ENCODE results near the gene BACH2. TPM values are rescaled to one million over a fixed set of nuclear protein-coding genes. Genes with fewer than 3 reads are reported as not detected.

Gene BACH2
- total and polyA plus RNA-seq, 2 donors (not counting 1 experiment from before 2014, with no cell fraction given) = 2.2 to 2.6 TPM

GRCh38 chr6:90008908-90009501 is 287.6 kb downstream of the BACH2 start:
- no peak overlapping the region for H3K27ac ChIP-seq (ENCODE audit: insufficient read depth, low read length)
- TF ChIP-seq, protein P1, sequence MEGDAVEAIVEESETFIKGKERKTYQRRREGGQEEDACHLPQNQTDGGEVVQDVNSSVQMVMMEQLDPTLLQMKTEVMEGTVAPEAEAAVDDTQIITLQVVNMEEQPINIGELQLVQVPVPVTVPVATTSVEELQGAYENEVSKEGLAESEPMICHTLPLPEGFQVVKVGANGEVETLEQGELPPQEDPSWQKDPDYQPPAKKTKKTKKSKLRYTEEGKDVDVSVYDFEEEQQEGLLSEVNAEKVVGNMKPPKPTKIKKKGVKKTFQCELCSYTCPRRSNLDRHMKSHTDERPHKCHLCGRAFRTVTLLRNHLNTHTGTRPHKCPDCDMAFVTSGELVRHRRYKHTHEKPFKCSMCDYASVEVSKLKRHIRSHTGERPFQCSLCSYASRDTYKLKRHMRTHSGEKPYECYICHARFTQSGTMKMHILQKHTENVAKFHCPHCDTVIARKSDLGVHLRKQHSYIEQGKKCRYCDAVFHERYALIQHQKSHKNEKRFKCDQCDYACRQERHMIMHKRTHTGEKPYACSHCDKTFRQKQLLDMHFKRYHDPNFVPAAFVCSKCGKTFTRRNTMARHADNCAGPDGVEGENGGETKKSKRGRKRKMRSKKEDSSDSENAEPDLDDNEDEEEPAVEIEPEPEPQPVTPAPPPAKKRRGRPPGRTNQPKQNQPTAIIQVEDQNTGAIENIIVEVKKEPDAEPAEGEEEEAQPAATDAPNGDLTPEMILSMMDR (conservative IDR thresholded peaks at IDR 0.05 in 1 of 2, IDR thresholded peaks at IDR 0.05 in 1 of 2; ENCODE audit: low read depth in 1 of 2, low read length in 2 of 2) = no peak
- TF ChIP-seq EZH2 (IDR thresholded peaks at IDR 0.05; ENCODE audit: low read length, missing control alignments) = no peak
- H3K4me1 ChIP-seq (ENCODE audit: control insufficient read depth, extremely low read depth, insufficient read depth, low read length) = peaks cover 3% of the 10 kb centered on the region
- no peak overlapping the region for H2AFZ ChIP-seq (ENCODE audit: low read length)
- DNase-seq (ENCODE audit: low read depth in 2 of 2) = peak; percentile 35 to 87
- no peaks in the 10 kb centered on the region for H3K27me3 ChIP-seq (ENCODE audit: control insufficient read depth, insufficient read depth, low read length)
- H3K79me2 ChIP-seq (ENCODE audit: control insufficient read depth, insufficient read depth, low read length) = no peaks in the 10 kb centered on the region
- H3K9me3 ChIP-seq (ENCODE audit: control insufficient read depth, insufficient read depth, low read depth, low read length) = no peaks in the 10 kb centered on the region
- H4K20me1 ChIP-seq (ENCODE audit: control insufficient read depth, extremely low read depth, insufficient read depth, low read length) = no peaks in the 10 kb centered on the region
- no peak overlapping the region for H3K4me3 ChIP-seq (replicated peaks in 1 of 4; ENCODE audit: control extremely low read depth in 1 of 4, insufficient read depth in 1 of 4, low read depth in 3 of 4, low read length in 4 of 4)
- H3K4me2 ChIP-seq (ENCODE audit: extremely low read depth, insufficient read depth, low read length) = peak overlapping the region; percentile 45
- no peak overlapping the region for H3K9ac ChIP-seq (ENCODE audit: insufficient read depth, low read length)
- no peaks in the 10 kb centered on the region for H3K36me3 ChIP-seq (ENCODE audit: control insufficient read depth, insufficient read depth, low read length)

GRCh38 chr6:90008189-90008907 is 288.3 kb downstream of the BACH2 start:
- Histone ChIP-seq H3K9me3 (ENCODE audit: control insufficient read depth, insufficient read depth, low read depth, low read length) (no peaks in the 10 kb centered on the region), H3K36me3 (ENCODE audit: control insufficient read depth, insufficient read depth, low read length) (no peaks in the 10 kb centered on the region), H3K9ac (ENCODE audit: insufficient read depth, low read length) (no peak overlapping the region), H3K4me2 (ENCODE audit: extremely low read depth, insufficient read depth, low read length) (peak overlapping the region; percentile 45), H2AFZ (ENCODE audit: low read length) (no peak overlapping the region), H3K79me2 (ENCODE audit: control insufficient read depth, insufficient read depth, low read length) (no peaks in the 10 kb centered on the region), H3K27ac (ENCODE audit: insufficient read depth, low read length) (no peak overlapping the region), H4K20me1 (ENCODE audit: control insufficient read depth, extremely low read depth, insufficient read depth, low read length) (no peaks in the 10 kb centered on the region), H3K4me1 (ENCODE audit: control insufficient read depth, extremely low read depth, insufficient read depth, low read length) (peaks cover 3% of the 10 kb centered on the region), H3K27me3 (ENCODE audit: control insufficient read depth, insufficient read depth, low read length) (no peaks in the 10 kb centered on the region), H3K4me3 (replicated peaks in 1 of 4; ENCODE audit: control extremely low read depth in 1 of 4, insufficient read depth in 1 of 4, low read depth in 3 of 4, low read length in 4 of 4) (no peak overlapping the region)
- no peak for DNase-seq (ENCODE audit: low read depth in 2 of 2)
- TF ChIP-seq, protein P1 (conservative IDR thresholded peaks at IDR 0.05 in 1 of 2, IDR thresholded peaks at IDR 0.05 in 1 of 2; ENCODE audit: low read depth in 1 of 2, low read length in 2 of 2) = no peak
- no peak for TF ChIP-seq EZH2 (IDR thresholded peaks at IDR 0.05; ENCODE audit: low read length, missing control alignments)

DNA sequence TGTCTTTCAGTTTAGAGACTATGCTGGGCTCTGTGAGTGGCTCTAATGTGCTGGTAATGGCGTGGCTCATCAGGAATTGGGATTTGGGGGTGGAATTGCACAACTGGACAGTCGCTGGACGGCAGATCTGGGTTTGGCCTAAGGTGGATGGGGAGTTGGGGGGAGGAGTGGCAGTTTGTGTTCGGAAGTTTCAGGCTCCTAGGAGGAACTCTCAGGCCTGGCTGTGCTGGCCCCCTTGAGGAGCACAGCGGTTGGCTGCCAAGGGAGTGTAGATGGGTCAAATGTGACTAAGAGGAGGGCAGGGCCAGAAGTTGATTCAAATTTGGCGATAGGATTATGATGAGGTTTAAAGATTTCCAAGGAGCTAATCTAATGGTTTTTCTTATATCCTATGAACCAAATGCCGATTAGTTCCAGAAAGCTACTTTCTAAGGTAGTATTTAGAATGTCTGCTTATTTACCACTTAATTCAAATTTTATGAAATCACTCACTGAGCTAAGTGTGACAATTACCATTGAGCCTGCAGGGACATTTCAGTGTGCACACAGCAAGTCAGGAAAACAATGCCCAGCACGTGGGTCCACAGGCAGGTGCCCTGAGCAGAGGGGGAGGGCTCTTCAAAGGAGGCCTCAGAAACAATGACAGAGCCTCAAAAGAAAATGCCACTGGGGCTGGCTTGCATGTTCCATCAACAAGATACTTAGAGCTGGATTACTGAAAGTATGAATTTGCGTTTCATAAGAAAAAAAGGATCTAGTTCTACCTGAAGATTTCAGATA is 291.4 kb downstream of the BACH2 start:
- no peaks in the 10 kb centered on the region for H4K20me1 ChIP-seq (ENCODE audit: control insufficient read depth, extremely low read depth, insufficient read depth, low read length)
- H3K36me3 ChIP-seq (ENCODE audit: control insufficient read depth, insufficient read depth, low read length) = no peaks in the 10 kb centered on the region
- no peak overlapping the region for H3K4me2 ChIP-seq (ENCODE audit: extremely low read depth, insufficient read depth, low read length)
- no peaks in the 10 kb centered on the region for H3K27me3 ChIP-seq (ENCODE audit: control insufficient read depth, insufficient read depth, low read length)
- TF ChIP-seq EZH2 (IDR thresholded peaks at IDR 0.05; ENCODE audit: low read length, missing control alignments) = no peak
- TF ChIP-seq, protein P1 (conservative IDR thresholded peaks at IDR 0.05 in 1 of 2, IDR thresholded peaks at IDR 0.05 in 1 of 2; ENCODE audit: low read depth in 1 of 2, low read length in 2 of 2) = no peak
- peaks cover 3% of the 10 kb centered on the region for H3K4me1 ChIP-seq (ENCODE audit: control insufficient read depth, extremely low read depth, insufficient read depth, low read length)
- no peak overlapping the region for H3K27ac ChIP-seq (ENCODE audit: insufficient read depth, low read length)
- no peaks in the 10 kb centered on the region for H3K79me2 ChIP-seq (ENCODE audit: control insufficient read depth, insufficient read depth, low read length)
- H2AFZ ChIP-seq (ENCODE audit: low read length) = no peak overlapping the region
- no peak overlapping the region for H3K9ac ChIP-seq (ENCODE audit: insufficient read depth, low read length)
- no peak overlapping the region for H3K4me3 ChIP-seq (replicated peaks in 1 of 4; ENCODE audit: control extremely low read depth in 1 of 4, insufficient read depth in 1 of 4, low read depth in 3 of 4, low read length in 4 of 4)
- H3K9me3 ChIP-seq (ENCODE audit: control insufficient read depth, insufficient read depth, low read depth, low read length) = no peaks in the 10 kb centered on the region
- no peak for DNase-seq (ENCODE audit: low read depth in 2 of 2)

Data from fibroblast of lung (primary cell).